DOHH2 (cell line): Measurements from ENCODE around the gene TUNAR.

Source experiments
- CTCF ChIP-seq: fragments of 200-600 bp; sonication (generic); IDR thresholded peaks from one replicate; pipeline ENCODE4 v1.5.1; 2014; ENCODE audit warnings: antibody characterized with exemption, mild to moderate bottlenecking, low read depth, low read length; ENCODE audit not compliant: poor library complexity, severe bottlenecking
- EZH2phosphoT487 ChIP-seq: fragments of 200-600 bp; sonication (generic); IDR thresholded peaks from 2 replicates; pipeline ENCODE4 v1.6.1; 2017; ENCODE audit warnings: borderline replicate concordance, mild to moderate bottlenecking, antibody characterized with exemption, low read length, moderate library complexity, mixed read lengths

GRCh38 chr14:95872777-95873176 is 3.9 kb upstream of the TUNAR start:
- no peak for TF ChIP-seq CTCF
- no peak for TF ChIP-seq EZH2phosphoT487
